Gastrocnemius medialis (tissue), 4 donors: ENCODE data around the gene AVPR1A. TPM values are rescaled to one million over a fixed set of nuclear protein-coding genes. Genes with fewer than 3 reads are reported as not detected.
A peak's percentile ranks its signal among the peaks of the same experiment; 100 is the strongest.
"Not testable (repeated sequence)": the region's sequence is repeated elsewhere in the genome, so short reads cannot be mapped to it uniquely, and the experiment has no call there.

Source experiments
- ATAC-seq, 2 donors: fragments of 150-250 bp; one replicate each; pipeline ENCODE4 v1.9.1; 2016
- DNase-seq, 2 donors: peaks; one replicate each; pipeline ENCODE4 v3.0.0-alpha.2; 2019
- H3K27ac ChIP-seq, 4 donors: fragments of 200-600 bp; sonication (generic); 1 replicate in 1 of 4; 2 replicates in 3 of 4; pipeline ENCODE4 v1.5.1; 2016 to 2018; ENCODE audit warnings: mild to moderate bottlenecking in 2 of 4, moderate library complexity in 1 of 4
- H3K27me3 ChIP-seq, 3 donors: fragments of 200-600 bp; sonication (generic) in 2 of 3; 1 replicate in 1 of 3; 2 replicates in 2 of 3; pipeline versions ENCODE4 v1.5.1 to v1.6.0; 2016 to 2019; ENCODE audit warnings: mild to moderate bottlenecking in 1 of 3, moderate library complexity in 1 of 3
- H3K36me3 ChIP-seq, 2 donors: fragments of 200-600 bp; sonication (generic) in 1 of 2; one replicate each; pipeline ENCODE4 v1.5.1; 2017 to 2018
- H3K4me1 ChIP-seq, 2 donors: fragments of 200-600 bp; sonication (generic) in 1 of 2; one replicate each; pipeline ENCODE4 v1.5.1; 2016 to 2017; ENCODE audit warnings: mild to moderate bottlenecking in 2 of 2
- H3K4me3 ChIP-seq, 4 donors: fragments of 200-600 bp; sonication (generic) in 3 of 4; 1 replicate in 1 of 4; 2 replicates in 3 of 4; pipeline ENCODE4 v1.5.1; 2016 to 2019; ENCODE audit warnings: mild to moderate bottlenecking in 2 of 4
- H3K9me3 ChIP-seq, 3 donors: fragments of 200-600 bp; sonication (generic) in 2 of 3; 1 replicate in 1 of 3; 2 replicates in 2 of 3; pipeline ENCODE4 v1.5.1; 2016 to 2019
- POLR2A ChIP-seq, 2 donors: fragments of 450-650 bp; IDR thresholded peaks; one replicate each; pipeline ENCODE4 v1.6.1; 2017; ENCODE audit warnings: antibody characterized with exemption in 2 of 2, mild to moderate bottlenecking in 2 of 2, moderate library complexity in 2 of 2
- in situ Hi-C, 4 donors: fragments of 200-750 bp; cut with MboI; loops; one replicate each; pipeline versions ENCODE4 v1.15.0 to v1.8.0; 2017; ENCODE audit warnings: low sequenced_read_pairs in 4 of 4
- intact Hi-C: fragments of 100-400 bp; cut with DNase I; formaldehyde crosslinking; loops from one replicate; pipeline ENCODE4 v1.15.1; 2023; ENCODE audit warnings: low total_unique reads
- total RNA-seq, 4 donors: library from RNA; depleted of rRNA; stranded (reverse); fragments of >200 nt; gene quantifications; one replicate each; pipeline versions ENCODE4 v1.1.0 to v1.2.3, GENCODE V29; 2016
- TF ChIP-seq, protein P1 (sequence below), 5 experiments: fragments of 450-650 bp in 3 of 5; fragments of 200-600 bp in 2 of 5; sonication (generic) in 2 of 5; IDR thresholded peaks in 4 of 5; conservative IDR thresholded peaks in 1 of 5; 1 replicate in 4 of 5; 2 replicates in 1 of 5; pipeline ENCODE4 v1.5.1; 2016 to 2019; ENCODE audit warnings: antibody characterized with exemption in 5 of 5, mild to moderate bottlenecking in 3 of 5, moderate library complexity in 3 of 5

AVPR1A gene
- total RNA-seq, result 1 to 10 TPM; 1.8 to 2.4 (median 2.0) TPM

DNA sequence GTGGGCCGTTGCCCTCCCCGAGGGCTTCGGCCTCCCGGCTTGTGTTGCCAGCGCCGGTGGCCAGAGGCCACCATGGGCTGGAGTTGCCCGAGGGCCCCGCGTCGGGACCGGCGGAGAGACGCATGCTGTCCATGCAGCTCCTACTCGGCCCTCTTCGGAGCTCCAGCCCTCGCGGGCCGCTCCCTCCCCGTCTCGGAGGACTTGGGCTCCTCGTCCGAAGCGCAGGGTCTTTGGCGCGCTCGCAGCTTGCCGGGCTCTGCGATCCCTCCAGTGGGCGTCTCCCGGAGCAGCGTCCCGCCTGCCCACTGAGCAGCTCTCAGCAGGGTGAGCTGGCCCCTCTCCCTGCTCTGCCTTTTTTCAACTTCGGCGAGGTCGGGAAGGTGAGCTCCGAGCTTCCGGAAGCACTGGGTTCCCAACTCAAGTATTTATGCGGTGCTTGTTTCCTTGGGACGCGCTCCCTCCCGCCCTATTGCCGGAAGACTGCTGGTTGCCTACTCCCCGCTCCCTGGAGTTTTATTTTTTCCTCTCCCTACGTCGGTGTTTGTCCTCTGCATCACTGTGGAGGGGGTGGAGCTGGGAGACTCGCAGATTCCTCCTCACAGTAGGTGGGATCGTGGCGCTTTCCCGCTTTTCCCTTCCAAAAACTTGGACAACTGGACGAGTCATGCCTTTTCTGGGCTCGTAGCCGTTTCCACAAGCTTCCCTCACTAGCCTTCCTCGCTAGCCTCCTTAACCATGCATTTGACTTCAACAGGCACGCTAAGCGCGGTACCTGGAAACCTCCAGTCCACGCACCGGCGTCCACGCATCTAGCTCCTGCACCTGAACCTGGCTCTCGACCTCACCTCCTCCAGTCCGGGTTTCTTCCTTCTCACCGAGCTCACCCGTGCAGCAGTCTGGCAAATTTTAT is at the start of gene AVPR1A:
Gene AVPR1A (minus strand): TSS at position 489 of the 910 bp plus-strand sequence. CDS start 365 bp downstream, at position 124.
- Histone ChIP-seq H3K9me3 (no peaks in the 10 kb centered on the region), H3K27me3 (peaks cover 35 to 47% (median 36%) of the 10 kb centered on the region in 3 donors), H3K4me1 (no peaks in the 10 kb centered on the region), H3K27ac (peak within 1 kb of the TSS; percentile 37 to 57 (median 47)), H3K4me3 (peak within 1 kb of the TSS; percentile 47 to 56 (median 51)), H3K36me3 (no peaks in the 10 kb centered on the region)
- DNase-seq (peak in 1 of 2 donors; percentile 5), ATAC-seq (peak in 1 of 2 donors; percentile 68)
- in situ Hi-C loops, result no loop called here
- intact Hi-C loops, result no loop called here
- TF ChIP-seq POLR2A (IDR thresholded peaks at IDR 0.05), result peak; percentile 7 to 35
- TF ChIP-seq, protein P1, sequence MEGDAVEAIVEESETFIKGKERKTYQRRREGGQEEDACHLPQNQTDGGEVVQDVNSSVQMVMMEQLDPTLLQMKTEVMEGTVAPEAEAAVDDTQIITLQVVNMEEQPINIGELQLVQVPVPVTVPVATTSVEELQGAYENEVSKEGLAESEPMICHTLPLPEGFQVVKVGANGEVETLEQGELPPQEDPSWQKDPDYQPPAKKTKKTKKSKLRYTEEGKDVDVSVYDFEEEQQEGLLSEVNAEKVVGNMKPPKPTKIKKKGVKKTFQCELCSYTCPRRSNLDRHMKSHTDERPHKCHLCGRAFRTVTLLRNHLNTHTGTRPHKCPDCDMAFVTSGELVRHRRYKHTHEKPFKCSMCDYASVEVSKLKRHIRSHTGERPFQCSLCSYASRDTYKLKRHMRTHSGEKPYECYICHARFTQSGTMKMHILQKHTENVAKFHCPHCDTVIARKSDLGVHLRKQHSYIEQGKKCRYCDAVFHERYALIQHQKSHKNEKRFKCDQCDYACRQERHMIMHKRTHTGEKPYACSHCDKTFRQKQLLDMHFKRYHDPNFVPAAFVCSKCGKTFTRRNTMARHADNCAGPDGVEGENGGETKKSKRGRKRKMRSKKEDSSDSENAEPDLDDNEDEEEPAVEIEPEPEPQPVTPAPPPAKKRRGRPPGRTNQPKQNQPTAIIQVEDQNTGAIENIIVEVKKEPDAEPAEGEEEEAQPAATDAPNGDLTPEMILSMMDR (IDR thresholded peaks at IDR 0.05 in 4 of 5, conservative IDR thresholded peaks at IDR 0.05 in 1 of 5), result no peak

DNA sequence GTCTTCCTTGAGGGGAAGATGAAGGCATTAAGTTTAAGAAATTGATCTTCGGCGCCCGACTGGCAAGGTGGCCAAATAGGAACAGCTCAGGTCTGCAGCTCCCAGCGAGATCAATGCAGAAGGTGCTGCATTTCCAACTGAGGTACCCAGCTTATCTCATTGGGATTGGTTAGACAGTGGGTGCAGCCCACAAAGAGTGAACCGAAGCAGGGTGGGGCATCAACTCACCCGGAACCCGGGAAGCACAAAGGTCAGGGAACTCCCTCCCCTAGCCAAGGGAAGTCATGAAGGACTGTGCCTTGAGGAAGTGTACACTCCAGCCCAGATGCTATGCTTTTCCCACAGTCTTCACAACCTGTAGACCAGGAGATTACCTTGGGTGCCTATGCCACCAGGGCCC is 45.2 kb upstream of the AVPR1A start:
- Histone ChIP-seq H3K4me1 (no peaks in the 10 kb centered on the region), H3K4me3 (no peak overlapping the region), H3K27me3 (no peaks in the 10 kb centered on the region), H3K36me3 (no peaks in the 10 kb centered on the region), H3K9me3 (no peaks in the 10 kb centered on the region), H3K27ac (no peak overlapping the region)
- ATAC-seq, result no peak
- intact Hi-C loops (no loop called here), in situ Hi-C loops (no loop called here)
- TF ChIP-seq, protein P1 (IDR thresholded peaks at IDR 0.05 in 4 of 5, conservative IDR thresholded peaks at IDR 0.05 in 1 of 5), result no peak
- TF ChIP-seq POLR2A (IDR thresholded peaks at IDR 0.05), result no peak
- no peak for DNase-seq

DNA sequence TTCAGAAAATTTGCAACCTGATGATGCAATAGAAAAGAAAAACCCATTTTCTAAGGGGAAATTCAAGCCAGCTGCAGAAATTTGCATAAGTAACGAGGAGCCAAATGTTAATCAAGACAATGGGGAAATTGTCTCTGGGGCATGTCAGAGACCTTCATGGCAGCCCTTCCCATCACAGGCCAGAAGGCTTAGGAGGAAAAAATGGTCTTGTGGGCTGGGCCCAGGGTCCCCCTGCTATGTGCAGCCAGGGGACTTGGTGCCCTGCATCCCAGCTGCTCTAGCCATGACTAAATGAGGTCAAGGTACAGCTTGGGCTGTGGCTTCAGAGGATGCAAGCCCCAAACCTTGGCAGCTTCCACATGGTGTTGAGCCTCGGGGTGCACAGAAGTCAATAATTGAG is 28.2 kb upstream of the AVPR1A start:
- in situ Hi-C loops (no loop called here), intact Hi-C loops (no loop called here)
- Histone ChIP-seq H3K9me3 (no peaks in the 10 kb centered on the region), H3K36me3 (no peaks in the 10 kb centered on the region), H3K4me3 (no peak overlapping the region), H3K4me1 (no peaks in the 10 kb centered on the region), H3K27me3 (no peaks in the 10 kb centered on the region), H3K27ac (no peak overlapping the region)
- TF ChIP-seq, protein P1 (IDR thresholded peaks at IDR 0.05 in 4 of 5, conservative IDR thresholded peaks at IDR 0.05 in 1 of 5), result no peak
- TF ChIP-seq POLR2A (IDR thresholded peaks at IDR 0.05), result no peak
- no peak for ATAC-seq
- no peak for DNase-seq

DNA sequence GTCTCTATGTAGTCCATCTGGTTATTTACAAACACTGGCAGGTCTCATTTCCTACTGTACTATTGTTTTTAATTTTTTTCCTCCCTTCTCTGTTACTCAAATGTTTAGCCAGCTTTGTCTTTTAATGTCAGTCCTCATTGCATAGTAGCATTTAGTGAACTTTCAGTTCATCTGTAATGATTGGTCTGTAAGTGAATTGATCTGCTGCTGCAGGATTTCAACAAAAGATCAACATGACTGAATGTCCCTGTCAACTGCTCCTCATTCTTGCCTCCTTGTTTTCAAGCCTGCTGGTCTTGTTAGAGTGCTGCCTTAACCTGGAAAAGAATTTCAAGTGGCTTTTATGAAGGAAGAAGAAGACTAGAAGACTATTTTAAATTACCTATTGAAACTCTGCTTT is 19.3 kb upstream of the AVPR1A start:
- no peaks in the 10 kb centered on the region for H3K27me3 ChIP-seq
- no peaks in the 10 kb centered on the region for H3K9me3 ChIP-seq
- no peaks in the 10 kb centered on the region for H3K36me3 ChIP-seq
- no peak overlapping the region for H3K27ac ChIP-seq
- ATAC-seq (no peak), DNase-seq (no peak)
- H3K4me3 ChIP-seq, result no peak overlapping the region
- intact Hi-C loops (no loop called here), in situ Hi-C loops (no loop called here)
- TF ChIP-seq POLR2A (IDR thresholded peaks at IDR 0.05), result no peak
- TF ChIP-seq, protein P1 (IDR thresholded peaks at IDR 0.05 in 4 of 5, conservative IDR thresholded peaks at IDR 0.05 in 1 of 5), result no peak
- H3K4me1 ChIP-seq, result no peaks in the 10 kb centered on the region

DNA sequence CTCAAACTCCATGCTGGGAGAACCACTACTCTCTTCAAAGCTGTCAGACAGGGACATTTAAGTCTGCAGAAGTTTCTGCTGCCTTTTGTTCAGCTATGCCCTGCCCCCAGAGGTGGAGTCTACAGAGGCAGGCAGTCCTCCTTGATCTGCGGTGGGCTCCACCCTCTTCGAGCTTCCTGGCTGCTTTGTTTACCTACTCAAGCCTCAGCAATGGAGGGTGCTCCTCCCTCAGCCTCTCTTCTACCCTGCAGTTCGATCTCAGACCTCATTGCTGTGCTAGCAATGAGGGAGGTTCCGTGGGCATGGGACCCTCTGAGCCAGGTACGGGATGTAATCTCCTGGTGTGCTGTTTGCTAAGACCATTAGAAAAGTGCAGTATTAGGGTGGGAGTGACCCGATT is 16.7 kb upstream of the AVPR1A start:
- in situ Hi-C loops, H3K27me3 ChIP-seq, ATAC-seq, H3K9me3 ChIP-seq, intact Hi-C loops, H3K27ac ChIP-seq, H3K4me3 ChIP-seq, DNase-seq, H3K36me3 ChIP-seq, H3K4me1 ChIP-seq: not testable (repeated sequence)
